Upper lobe of left lung (tissue), 6 donors: ENCODE data around the gene MAPK14. TPM values are rescaled to one million over a fixed set of nuclear protein-coding genes. Genes with fewer than 3 reads are reported as not detected.
A peak's percentile ranks its signal among the peaks of the same experiment; 100 is the strongest.
"Not testable (repeated sequence)": the region's sequence is repeated elsewhere in the genome, so short reads cannot be mapped to it uniquely, and the experiment has no call there.

Experiments used
- ATAC-seq, 2 donors: fragments of 200-7000 bp; cut with Tn5 transposase; one replicate each; pipeline ENCODE4 v1.9.1; 2022; ENCODE audit warnings: mild to moderate bottlenecking in 2 of 2, moderate library complexity in 2 of 2; ENCODE audit not compliant: low FRiP score in 2 of 2
- DNase-seq, 2 donors: peaks; one replicate each; pipeline ENCODE4 v3.0.0-alpha.2; 2019 to 2020
- H3K27ac ChIP-seq, 4 donors: fragments of 200-600 bp; sonication (generic); one replicate each; pipeline ENCODE4 v1.5.1; 2016 to 2019
- H3K27me3 ChIP-seq, 4 donors: fragments of 200-600 bp; sonication (generic); one replicate each; pipeline ENCODE4 v1.5.1; 2017 to 2019
- H3K36me3 ChIP-seq, 4 donors: fragments of 200-600 bp; sonication (generic); one replicate each; pipeline ENCODE4 v1.5.1; 2016 to 2019
- H3K4me1 ChIP-seq, 4 donors: fragments of 200-600 bp; sonication (generic); one replicate each; pipeline ENCODE4 v1.5.1; 2018 to 2019
- H3K4me3 ChIP-seq, 4 donors: fragments of 200-600 bp; sonication (generic); one replicate each; pipeline ENCODE4 v1.5.1; 2017 to 2019; ENCODE audit warnings: mild to moderate bottlenecking in 2 of 4, moderate library complexity in 1 of 4
- H3K9me3 ChIP-seq, 4 donors: fragments of 200-600 bp; sonication (generic); one replicate each; pipeline ENCODE4 v1.5.1; 2018 to 2019
- CTCF ChIP-seq, 6 experiments: fragments of 450-650 bp in 4 of 6; fragments of 200-600 bp in 2 of 6; sonication (generic) in 2 of 6; IDR thresholded peaks; one replicate each; pipeline ENCODE4 v1.5.1; 2016 to 2019; ENCODE audit warnings: antibody characterized with exemption in 6 of 6
- EP300 ChIP-seq, 4 donors: sonication (generic); formaldehyde crosslinking; IDR thresholded peaks; one replicate each; pipeline ENCODE4 v1.5.1; 2017; ENCODE audit warnings: antibody characterized with exemption in 4 of 4, control low read depth in 2 of 4
- POLR2A ChIP-seq, 4 donors: fragments of 450-650 bp; IDR thresholded peaks; one replicate each; pipeline ENCODE4 v1.5.1; 2016 to 2017; ENCODE audit warnings: antibody characterized with exemption in 4 of 4, mild to moderate bottlenecking in 2 of 4
- POLR2AphosphoS5 ChIP-seq, 2 donors: sonication (generic); formaldehyde crosslinking; IDR thresholded peaks; one replicate each; pipeline ENCODE4 v1.5.1; 2017; ENCODE audit warnings: antibody characterized with exemption in 2 of 2
- WGBS, 2 donors: methylation state at CpG; one replicate each; pipeline ENCODE4 v1.1.5; 2017 to 2018; 5-methylcytosine and 5-hydroxymethylcytosine counted together
- total RNA-seq, 6 donors: library from RNA; depleted of rRNA in 4 of 6; stranded (reverse); fragments of >200 nt in 4 of 6; gene quantifications; one replicate each; pipeline versions ENCODE4 v1.1.0 to v1.2.1, GENCODE V29; 2016 to 2021
- donor health status: DM: no; HTN: no; CAD: no; lungs with moderate emphysema.
- donor health status: DM: no; HTN: yes; CAD: no; lungs with severe emphysema.

Gene MAPK14
- total RNA-seq, 6 donors from 2014 or later = 39.8 to 96.3 (median 70.8) TPM

- peak overlapping the region; percentile 76 to 88 (median 86) for H3K27ac ChIP-seq
- no peaks in the 10 kb centered on the region for H3K9me3 ChIP-seq
- peak; percentile 50 to 54 for ATAC-seq
- H3K27me3 ChIP-seq = no peaks in the 10 kb centered on the region
- peaks cover 0 to 17% (median 0%) of the 10 kb centered on the region in 4 donors for H3K36me3 ChIP-seq
- WGBS, 2 donors = 29 to 32% methylated on average over 12 of the region's 13 CpGs
- H3K4me1 ChIP-seq = peaks cover 39 to 53% (median 42%) of the 10 kb centered on the region in 4 donors
- H3K4me3 ChIP-seq = no peak overlapping the region
- TF ChIP-seq POLR2A (IDR thresholded peaks at IDR 0.05) (peak in 2 of 4 donors; percentile 6 to 19), CTCF (IDR thresholded peaks at IDR 0.05) (no peak)
- peak in 1 of 2 donors; percentile 89 for DNase-seq
Observed at GRCh38 chr6:36120979-36121786, 93.6 kb downstream of the MAPK14 start.

GRCh38 chr6:36121787-36122494 lies 94.3 kb downstream of the MAPK14 start:
- H3K4me3 ChIP-seq = no peak overlapping the region
- H3K27me3 ChIP-seq = no peaks in the 10 kb centered on the region
- H3K27ac ChIP-seq = peak overlapping the region; percentile 76 to 88 (median 86)
- TF ChIP-seq POLR2AphosphoS5 (IDR thresholded peaks at IDR 0.05) (no peak), CTCF (IDR thresholded peaks at IDR 0.05) (no peak), EP300 (IDR thresholded peaks at IDR 0.05) (no peak), POLR2A (IDR thresholded peaks at IDR 0.05) (no peak)
- no peaks in the 10 kb centered on the region for H3K9me3 ChIP-seq
- peaks cover 0 to 10% (median 0%) of the 10 kb centered on the region in 4 donors for H3K36me3 ChIP-seq
- H3K4me1 ChIP-seq = peaks cover 45 to 58% (median 49%) of the 10 kb centered on the region in 4 donors
- 89 to 90% methylated on average over 3 to 4 of the region's 4 CpGs for WGBS, 2 donors
- no peak for ATAC-seq
- DNase-seq = no peak

- ATAC-seq (no peak), DNase-seq (no peak)
- H3K9me3 ChIP-seq = no peaks in the 10 kb centered on the region
- H3K4me1 ChIP-seq = peaks cover 52 to 66% (median 56%) of the 10 kb centered on the region in 4 donors
- H3K27ac ChIP-seq = peak overlapping the region in 1 of 4 donors; percentile 74
- H3K4me3 ChIP-seq = no peak overlapping the region
- H3K27me3 ChIP-seq = no peaks in the 10 kb centered on the region
- H3K36me3 ChIP-seq = peaks cover 0 to 2% (median 0%) of the 10 kb centered on the region in 4 donors
- TF ChIP-seq POLR2A (IDR thresholded peaks at IDR 0.05) = no peak
- no peak for TF ChIP-seq POLR2AphosphoS5 (IDR thresholded peaks at IDR 0.05)
- no peak for TF ChIP-seq EP300 (IDR thresholded peaks at IDR 0.05)
- TF ChIP-seq CTCF (IDR thresholded peaks at IDR 0.05) = no peak
- 84 to 86% methylated on average over 10 to 11 of the region's 11 CpGs for WGBS, 2 donors
Observed at GRCh38 chr6:36122495-36123269, 95.1 kb downstream of the MAPK14 start.

DNA sequence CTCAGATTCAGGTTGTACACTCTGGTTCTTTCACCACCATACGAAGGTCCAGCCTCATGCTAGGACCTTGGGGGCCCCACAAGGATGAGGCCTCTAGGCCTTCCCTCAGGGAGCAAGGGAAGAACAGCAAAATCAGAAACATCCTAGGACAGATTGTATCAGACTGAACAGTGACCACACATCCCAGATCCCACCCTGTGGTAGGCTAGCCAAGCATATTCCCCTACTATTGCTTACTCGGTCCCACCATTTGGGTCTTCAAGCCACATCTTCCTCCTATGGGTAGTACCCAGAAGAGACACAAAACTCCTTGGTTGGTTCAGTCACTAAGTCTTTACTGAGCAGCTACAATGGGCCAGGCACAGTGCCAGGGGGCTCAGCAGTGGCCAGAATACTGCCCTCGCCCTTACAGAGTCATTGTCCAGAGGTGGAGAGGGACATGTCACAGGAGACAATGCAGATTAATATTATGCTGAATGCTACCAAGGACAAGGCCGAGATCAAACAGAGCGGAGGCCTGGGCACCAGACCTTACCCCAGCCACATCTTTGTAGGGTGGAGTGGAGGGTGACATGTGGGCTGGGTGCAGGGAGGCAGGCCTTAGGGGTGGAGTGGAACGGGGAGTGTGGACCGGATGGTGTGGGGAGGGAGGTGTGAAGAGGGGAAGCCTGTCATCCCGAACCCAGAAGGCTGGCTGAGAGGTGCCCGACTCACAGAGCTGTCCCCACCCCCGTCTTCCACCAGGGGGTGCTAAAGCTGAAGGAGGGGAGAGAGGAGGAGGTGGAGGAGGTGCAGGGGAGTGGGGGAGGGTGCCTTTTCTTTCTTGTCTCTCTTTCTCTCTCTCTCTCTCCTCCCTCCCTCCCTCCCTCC lies 95.9 kb downstream of the MAPK14 start:
- Histone ChIP-seq H3K9me3 (no peaks in the 10 kb centered on the region), H3K4me3 (peak overlapping the region in 1 of 4 donors; percentile 8), H3K27me3 (no peaks in the 10 kb centered on the region), H3K36me3 (no peaks in the 10 kb centered on the region), H3K4me1 (peaks cover 56 to 67% (median 60%) of the 10 kb centered on the region in 4 donors), H3K27ac (peak overlapping the region in 3 of 4 donors; percentile 55 to 74 (median 59))
- peak in 1 of 2 donors; percentile 87 for DNase-seq
- peak; percentile 86 to 88 for ATAC-seq
- 37 to 39% methylated on average over 9 to 10 of the region's 10 CpGs for WGBS, 2 donors
- TF ChIP-seq CTCF (IDR thresholded peaks at IDR 0.05) (peak; percentile 74 to 89 (median 85)), POLR2AphosphoS5 (IDR thresholded peaks at IDR 0.05) (peak; percentile 14 to 53), EP300 (IDR thresholded peaks at IDR 0.05) (no peak), POLR2A (IDR thresholded peaks at IDR 0.05) (peak in 1 of 4 donors; percentile 3)

DNA sequence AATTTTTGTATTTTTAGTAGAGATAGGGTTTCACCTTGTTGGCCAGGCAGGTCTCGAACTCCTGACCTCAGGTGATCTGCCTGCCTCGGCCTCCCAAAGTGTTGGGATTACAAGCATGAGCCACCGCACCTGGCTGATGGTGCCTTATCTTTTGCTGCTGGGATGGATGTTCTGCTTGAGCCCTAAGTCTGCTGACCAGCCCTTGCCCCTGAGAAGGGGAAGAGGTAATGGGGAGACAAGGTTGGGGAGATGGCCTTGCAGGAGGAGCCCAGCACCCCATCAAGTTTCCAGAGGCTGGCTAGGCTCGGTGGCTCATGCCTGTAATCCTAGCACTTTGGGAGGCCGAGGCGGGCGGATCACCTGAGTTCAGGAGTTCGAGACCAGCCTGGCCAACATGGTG lies 96.7 kb downstream of the MAPK14 start:
- H3K9me3 ChIP-seq, H3K27me3 ChIP-seq, H3K4me3 ChIP-seq, H3K36me3 ChIP-seq, DNase-seq, ATAC-seq: not testable (repeated sequence)
- peak overlapping the region in 3 of 4 donors; percentile 16 to 74 (median 55) for H3K27ac ChIP-seq
- peaks cover 53 to 65% (median 55%) of the 10 kb centered on the region in 4 donors for H3K4me1 ChIP-seq
- 81 to 96% methylated on average over 5 to 7 of the region's 8 CpGs for WGBS, 2 donors
